Progenitor cell of endocrine pancreas (in vitro differentiated cells): ENCODE data around the gene STAMBPL1. TPM values are rescaled to one million over a fixed set of nuclear protein-coding genes. Genes with fewer than 3 reads are reported as not detected.

Experiments
- DNase-seq: peaks from one replicate; pipeline ENCODE4 v3.0.0; 2021; ENCODE audit warnings: low spot score; ENCODE audit not compliant: unreplicated experiment
- H3K27ac Mint-ChIP-seq: 2 replicates; pipeline ENCODE4 v1.8.0; 2021; ENCODE audit warnings: mild to moderate bottlenecking, moderate library complexity, mixed read lengths
- H3K27me3 Mint-ChIP-seq: 2 replicates; pipeline ENCODE4 v1.8.0; 2021; ENCODE audit warnings: mixed read lengths
- H3K36me3 Mint-ChIP-seq: 2 replicates; pipeline ENCODE4 v1.8.0; 2022; ENCODE audit warnings: mixed read lengths; ENCODE audit not compliant: insufficient read depth
- H3K4me1 Mint-ChIP-seq: 2 replicates; pipeline ENCODE4 v1.8.0; 2021; ENCODE audit warnings: low read depth, mixed read lengths
- H3K4me3 Mint-ChIP-seq: 2 replicates; pipeline ENCODE4 v1.8.0; 2021; ENCODE audit warnings: low read depth, mild to moderate bottlenecking, moderate library complexity, mixed read lengths
- H3K9me3 Mint-ChIP-seq: 2 replicates; pipeline ENCODE4 v1.8.0; 2021; ENCODE audit warnings: low read depth, mixed read lengths
- CTCF ChIP-seq: fragments of 200-600 bp; sonication (generic); IDR thresholded peaks from one replicate; pipeline ENCODE4 v1.5.0; 2021; ENCODE audit warnings: antibody characterized with exemption, mild to moderate bottlenecking; ENCODE audit not compliant: unreplicated experiment
- total RNA-seq: library from RNA; stranded (reverse); gene quantifications from 2 replicates; pipeline ENCODE4 v1.2.1, GENCODE V29; 2021

STAMBPL1 gene
- total RNA-seq, 1 donor from 2014 or later = 1.3 TPM

- Mint-ChIP-seq H3K36me3 (no peaks in the 10 kb centered on the region), H3K4me1 (no peaks in the 10 kb centered on the region), H3K4me3 (no peak overlapping the region), H3K9me3 (no peaks in the 10 kb centered on the region), H3K27ac (no peak overlapping the region), H3K27me3 (peaks cover 13% of the 10 kb centered on the region)
- no peak for TF ChIP-seq CTCF
- no peak for DNase-seq
Observed at GRCh38 chr10:88870089-88870488, 10.0 kb upstream of the STAMBPL1 start.

GRCh38 chr10:88873757-88874156 is 6.3 kb upstream of the STAMBPL1 start:
- no peak overlapping the region for H3K27ac Mint-ChIP-seq
- H3K27me3 Mint-ChIP-seq = peaks cover 38% of the 10 kb centered on the region
- no peak for TF ChIP-seq CTCF
- no peaks in the 10 kb centered on the region for H3K9me3 Mint-ChIP-seq
- DNase-seq = no peak
- no peaks in the 10 kb centered on the region for H3K36me3 Mint-ChIP-seq
- no peak overlapping the region for H3K4me3 Mint-ChIP-seq
- H3K4me1 Mint-ChIP-seq = no peaks in the 10 kb centered on the region

GRCh38 chr10:88874281-88874680 is 5.8 kb upstream of the STAMBPL1 start:
- no peak for TF ChIP-seq CTCF
- H3K4me1 Mint-ChIP-seq = no peaks in the 10 kb centered on the region
- peaks cover 38% of the 10 kb centered on the region for H3K27me3 Mint-ChIP-seq
- H3K9me3 Mint-ChIP-seq = no peaks in the 10 kb centered on the region
- DNase-seq = no peak
- no peak overlapping the region for H3K27ac Mint-ChIP-seq
- no peaks in the 10 kb centered on the region for H3K36me3 Mint-ChIP-seq
- no peak overlapping the region for H3K4me3 Mint-ChIP-seq

GRCh38 chr10:88875081-88875480 is 5.0 kb upstream of the STAMBPL1 start:
- H3K9me3 Mint-ChIP-seq = no peaks in the 10 kb centered on the region
- no peak overlapping the region for H3K27ac Mint-ChIP-seq
- no peak overlapping the region for H3K4me3 Mint-ChIP-seq
- no peak for DNase-seq
- no peaks in the 10 kb centered on the region for H3K4me1 Mint-ChIP-seq
- H3K36me3 Mint-ChIP-seq = no peaks in the 10 kb centered on the region
- TF ChIP-seq CTCF = no peak
- peaks cover 43% of the 10 kb centered on the region for H3K27me3 Mint-ChIP-seq

GRCh38 chr10:88877298-88877697 is 2.7 kb upstream of the STAMBPL1 start:
- Mint-ChIP-seq H3K9me3 (no peaks in the 10 kb centered on the region), H3K4me3 (no peak overlapping the region), H3K4me1 (peaks cover 3% of the 10 kb centered on the region), H3K36me3 (no peaks in the 10 kb centered on the region), H3K27me3 (peaks cover 53% of the 10 kb centered on the region), H3K27ac (no peak overlapping the region)
- no peak for TF ChIP-seq CTCF
- no peak for DNase-seq
